ENCODE measurements around the gene NPAS3.

GRCh38 chr14:32914391-32914790, 24.3 kb upstream of the NPAS3 start:
- TF ChIP-seq USF2 (IDR thresholded peaks at IDR 0.05) (no peak), BCL3 (IDR thresholded peaks at IDR 0.05) (no peak), POLR2A (IDR thresholded peaks at IDR 0.05; ENCODE audit: low read length) (no peak), HMGXB4 (CRISPR knock-in tag; IDR thresholded peaks at IDR 0.05; ENCODE audit: borderline replicate concordance) (no peak), NFE2L2 (conservative IDR thresholded peaks at IDR 0.05; ENCODE audit: low read length) (no peak)
- TF ChIP-seq, protein P1, sequence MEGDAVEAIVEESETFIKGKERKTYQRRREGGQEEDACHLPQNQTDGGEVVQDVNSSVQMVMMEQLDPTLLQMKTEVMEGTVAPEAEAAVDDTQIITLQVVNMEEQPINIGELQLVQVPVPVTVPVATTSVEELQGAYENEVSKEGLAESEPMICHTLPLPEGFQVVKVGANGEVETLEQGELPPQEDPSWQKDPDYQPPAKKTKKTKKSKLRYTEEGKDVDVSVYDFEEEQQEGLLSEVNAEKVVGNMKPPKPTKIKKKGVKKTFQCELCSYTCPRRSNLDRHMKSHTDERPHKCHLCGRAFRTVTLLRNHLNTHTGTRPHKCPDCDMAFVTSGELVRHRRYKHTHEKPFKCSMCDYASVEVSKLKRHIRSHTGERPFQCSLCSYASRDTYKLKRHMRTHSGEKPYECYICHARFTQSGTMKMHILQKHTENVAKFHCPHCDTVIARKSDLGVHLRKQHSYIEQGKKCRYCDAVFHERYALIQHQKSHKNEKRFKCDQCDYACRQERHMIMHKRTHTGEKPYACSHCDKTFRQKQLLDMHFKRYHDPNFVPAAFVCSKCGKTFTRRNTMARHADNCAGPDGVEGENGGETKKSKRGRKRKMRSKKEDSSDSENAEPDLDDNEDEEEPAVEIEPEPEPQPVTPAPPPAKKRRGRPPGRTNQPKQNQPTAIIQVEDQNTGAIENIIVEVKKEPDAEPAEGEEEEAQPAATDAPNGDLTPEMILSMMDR (IDR thresholded peaks at IDR 0.05), result no peak
- TF ChIP-seq, protein P2, sequence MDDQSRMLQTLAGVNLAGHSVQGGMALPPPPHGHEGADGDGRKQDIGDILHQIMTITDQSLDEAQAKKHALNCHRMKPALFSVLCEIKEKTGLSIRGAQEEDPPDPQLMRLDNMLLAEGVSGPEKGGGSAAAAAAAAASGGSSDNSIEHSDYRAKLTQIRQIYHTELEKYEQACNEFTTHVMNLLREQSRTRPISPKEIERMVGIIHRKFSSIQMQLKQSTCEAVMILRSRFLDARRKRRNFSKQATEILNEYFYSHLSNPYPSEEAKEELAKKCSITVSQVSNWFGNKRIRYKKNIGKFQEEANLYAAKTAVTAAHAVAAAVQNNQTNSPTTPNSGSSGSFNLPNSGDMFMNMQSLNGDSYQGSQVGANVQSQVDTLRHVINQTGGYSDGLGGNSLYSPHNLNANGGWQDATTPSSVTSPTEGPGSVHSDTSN (IDR thresholded peaks at IDR 0.05), result no peak

Data from A549 (cell line).